ENCODE measurements around the gene ABCA2.
A peak's percentile ranks its signal among the peaks of the same experiment; 100 is the strongest.

The ABCA2 gene

DNA sequence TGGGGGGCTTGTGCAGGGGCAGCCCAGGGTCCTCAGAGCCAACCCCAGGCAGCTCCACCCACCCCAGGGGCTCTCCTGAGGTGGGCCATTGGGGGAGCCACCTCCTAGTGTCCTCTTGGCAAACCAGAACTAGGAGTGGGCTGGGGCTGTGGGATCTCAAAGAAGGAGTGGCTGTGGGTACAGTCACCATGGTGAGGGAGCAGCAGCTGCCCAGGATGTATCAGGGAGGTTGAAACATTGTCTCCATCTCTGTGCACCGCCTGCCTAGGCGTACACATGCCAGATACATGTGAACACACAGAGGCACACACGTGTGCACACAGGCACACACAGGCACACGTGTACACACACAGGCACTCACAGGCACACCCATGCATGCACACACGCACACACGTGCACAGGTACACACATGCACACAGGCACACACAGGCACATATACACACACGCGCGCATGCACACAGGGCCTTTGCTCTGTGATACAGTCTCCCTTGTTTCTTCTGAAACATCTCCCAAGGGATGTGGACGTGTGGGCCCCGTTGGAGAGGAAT is 65.3 kb downstream of the ABCA2 start:
- H3K4me3 ChIP-seq, result no peak overlapping the region
- TF ChIP-seq, protein P1, sequence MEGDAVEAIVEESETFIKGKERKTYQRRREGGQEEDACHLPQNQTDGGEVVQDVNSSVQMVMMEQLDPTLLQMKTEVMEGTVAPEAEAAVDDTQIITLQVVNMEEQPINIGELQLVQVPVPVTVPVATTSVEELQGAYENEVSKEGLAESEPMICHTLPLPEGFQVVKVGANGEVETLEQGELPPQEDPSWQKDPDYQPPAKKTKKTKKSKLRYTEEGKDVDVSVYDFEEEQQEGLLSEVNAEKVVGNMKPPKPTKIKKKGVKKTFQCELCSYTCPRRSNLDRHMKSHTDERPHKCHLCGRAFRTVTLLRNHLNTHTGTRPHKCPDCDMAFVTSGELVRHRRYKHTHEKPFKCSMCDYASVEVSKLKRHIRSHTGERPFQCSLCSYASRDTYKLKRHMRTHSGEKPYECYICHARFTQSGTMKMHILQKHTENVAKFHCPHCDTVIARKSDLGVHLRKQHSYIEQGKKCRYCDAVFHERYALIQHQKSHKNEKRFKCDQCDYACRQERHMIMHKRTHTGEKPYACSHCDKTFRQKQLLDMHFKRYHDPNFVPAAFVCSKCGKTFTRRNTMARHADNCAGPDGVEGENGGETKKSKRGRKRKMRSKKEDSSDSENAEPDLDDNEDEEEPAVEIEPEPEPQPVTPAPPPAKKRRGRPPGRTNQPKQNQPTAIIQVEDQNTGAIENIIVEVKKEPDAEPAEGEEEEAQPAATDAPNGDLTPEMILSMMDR (IDR thresholded peaks at IDR 0.05), result no peak
- no peak for DNase-seq (ENCODE audit: low spot score)
- no peak overlapping the region for H3K27ac ChIP-seq

DNA sequence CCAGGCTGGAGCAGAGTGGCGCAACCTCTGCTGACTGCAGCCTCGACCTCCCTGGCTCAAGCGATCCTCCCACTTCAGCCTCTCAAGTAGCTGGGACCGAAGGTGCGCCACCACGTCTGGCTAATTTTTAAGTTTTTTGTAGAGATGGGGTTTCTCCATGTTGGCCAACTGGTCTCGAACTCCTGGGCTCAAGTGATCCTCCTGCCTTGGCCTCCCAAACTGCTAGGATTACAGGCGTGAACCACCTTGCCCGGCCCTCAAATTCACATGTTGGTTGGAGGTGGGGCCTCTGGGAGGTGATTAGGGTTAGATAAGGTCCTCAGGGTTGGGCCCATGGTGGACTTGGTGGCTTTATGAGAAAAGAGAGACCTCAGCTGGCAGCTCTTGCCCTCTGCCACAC is 65.9 kb downstream of the ABCA2 start:
- DNase-seq (ENCODE audit: low spot score), result no peak
- Histone ChIP-seq H3K27ac (no peak overlapping the region), H3K4me3 (no peak overlapping the region)
- TF ChIP-seq, protein P1 (IDR thresholded peaks at IDR 0.05), result no peak

DNA sequence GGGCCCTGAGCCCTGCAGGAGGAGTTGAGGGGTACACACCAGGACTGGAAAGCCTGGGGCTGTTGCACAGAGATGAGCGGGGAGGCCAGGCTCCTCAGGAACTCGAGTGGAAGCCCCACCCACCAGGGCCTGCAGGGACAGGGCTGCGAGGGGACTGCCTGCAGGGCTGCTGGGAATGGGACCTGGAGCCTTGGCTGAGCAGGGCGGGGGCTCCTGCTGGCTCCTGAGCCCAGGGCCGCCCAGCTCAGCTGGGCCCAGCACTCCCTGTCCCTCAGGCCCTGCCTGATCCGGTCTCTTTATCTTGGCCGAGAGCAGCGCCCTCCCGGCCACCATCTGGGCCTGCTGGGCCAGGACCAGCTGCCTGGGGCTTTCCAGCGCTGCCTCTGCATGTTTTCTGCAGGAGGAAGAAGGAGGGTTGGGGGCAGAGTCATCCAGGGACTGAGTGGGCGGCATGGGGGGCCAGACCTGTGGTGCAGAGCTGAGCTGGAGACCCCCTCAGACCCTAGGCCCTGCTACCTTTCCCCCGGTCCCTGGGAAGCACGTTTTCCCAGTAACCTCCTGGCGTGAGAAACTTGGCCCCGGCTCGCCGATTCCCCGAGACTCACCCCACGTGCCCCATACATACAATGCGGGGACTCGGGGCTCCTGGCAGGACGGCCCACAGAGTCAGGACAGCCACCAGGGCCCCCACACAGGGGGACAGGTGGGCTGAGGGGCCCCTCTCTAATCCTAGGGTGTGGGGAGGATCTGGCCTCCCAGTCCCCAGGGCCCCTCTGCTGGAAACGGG is 66.6 kb downstream of the ABCA2 start:
- Histone ChIP-seq H3K27ac (peak overlapping the region; percentile 2 to 63), H3K4me3 (no peak overlapping the region)
- TF ChIP-seq, protein P1 (IDR thresholded peaks at IDR 0.05), result no peak
- DNase-seq (ENCODE audit: low spot score), result no peak

DNA sequence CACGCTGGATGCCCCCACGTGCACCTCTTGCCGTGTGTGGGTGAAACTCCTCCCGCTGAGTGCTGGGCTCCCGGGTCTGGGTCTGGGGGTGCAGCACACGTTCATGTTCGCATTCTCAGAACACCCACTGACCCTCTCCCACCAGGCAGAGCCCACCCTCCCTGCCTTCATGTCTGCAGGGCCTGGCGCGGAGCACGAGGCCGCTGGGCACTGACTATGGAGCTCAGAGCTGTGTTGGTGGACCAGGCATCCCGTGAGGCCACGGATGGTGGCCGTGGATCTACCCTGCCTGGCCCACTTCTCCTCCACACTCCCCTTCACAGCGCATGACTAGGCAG is 67.1 kb downstream of the ABCA2 start:
- TF ChIP-seq, protein P1 (IDR thresholded peaks at IDR 0.05), result no peak
- Histone ChIP-seq H3K27ac (peak overlapping the region; percentile 2 to 63), H3K4me3 (no peak overlapping the region)
- no peak for DNase-seq (ENCODE audit: low spot score)

DNA sequence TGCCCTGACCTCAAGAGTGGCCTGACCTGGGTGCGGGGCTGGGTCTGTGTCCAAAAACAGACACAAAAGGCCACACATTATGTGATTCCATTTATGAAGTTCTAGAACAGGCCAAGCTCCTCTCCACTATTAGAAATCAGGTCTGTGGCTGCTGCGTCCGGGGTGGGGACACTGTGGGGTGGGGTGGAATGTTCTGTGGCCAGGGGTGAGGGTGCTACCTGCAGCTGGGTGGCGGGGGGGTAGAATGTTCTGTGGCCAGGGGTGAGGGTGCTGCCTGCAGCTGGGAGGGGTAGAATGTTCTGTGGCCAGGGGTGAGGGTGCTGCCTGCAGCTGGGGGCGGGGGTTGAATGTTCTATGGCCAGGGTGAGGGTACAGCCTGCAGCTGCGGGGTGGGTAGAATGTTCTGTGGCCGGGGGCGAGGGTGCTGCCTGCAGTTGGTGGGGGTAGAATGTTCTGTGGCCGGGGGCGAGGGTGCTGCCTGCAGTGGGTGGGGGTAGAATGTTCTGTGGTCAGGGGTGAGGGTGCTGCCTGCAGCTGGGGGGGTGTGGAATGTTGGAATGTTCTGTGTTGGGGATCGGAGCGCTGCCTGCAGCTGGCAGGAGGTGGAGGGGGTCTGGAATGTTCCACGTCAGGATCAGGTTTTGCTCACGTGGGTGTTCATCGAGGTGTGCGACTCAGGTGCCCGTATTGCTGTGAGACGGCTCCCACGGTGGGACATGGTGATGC is 67.7 kb downstream of the ABCA2 start:
- no peak for DNase-seq (ENCODE audit: low spot score)
- H3K27ac ChIP-seq, result peak overlapping the region in 1 of 2 donors; percentile 63
- TF ChIP-seq, protein P1 (IDR thresholded peaks at IDR 0.05), result no peak
- no peak overlapping the region for H3K4me3 ChIP-seq

DNA sequence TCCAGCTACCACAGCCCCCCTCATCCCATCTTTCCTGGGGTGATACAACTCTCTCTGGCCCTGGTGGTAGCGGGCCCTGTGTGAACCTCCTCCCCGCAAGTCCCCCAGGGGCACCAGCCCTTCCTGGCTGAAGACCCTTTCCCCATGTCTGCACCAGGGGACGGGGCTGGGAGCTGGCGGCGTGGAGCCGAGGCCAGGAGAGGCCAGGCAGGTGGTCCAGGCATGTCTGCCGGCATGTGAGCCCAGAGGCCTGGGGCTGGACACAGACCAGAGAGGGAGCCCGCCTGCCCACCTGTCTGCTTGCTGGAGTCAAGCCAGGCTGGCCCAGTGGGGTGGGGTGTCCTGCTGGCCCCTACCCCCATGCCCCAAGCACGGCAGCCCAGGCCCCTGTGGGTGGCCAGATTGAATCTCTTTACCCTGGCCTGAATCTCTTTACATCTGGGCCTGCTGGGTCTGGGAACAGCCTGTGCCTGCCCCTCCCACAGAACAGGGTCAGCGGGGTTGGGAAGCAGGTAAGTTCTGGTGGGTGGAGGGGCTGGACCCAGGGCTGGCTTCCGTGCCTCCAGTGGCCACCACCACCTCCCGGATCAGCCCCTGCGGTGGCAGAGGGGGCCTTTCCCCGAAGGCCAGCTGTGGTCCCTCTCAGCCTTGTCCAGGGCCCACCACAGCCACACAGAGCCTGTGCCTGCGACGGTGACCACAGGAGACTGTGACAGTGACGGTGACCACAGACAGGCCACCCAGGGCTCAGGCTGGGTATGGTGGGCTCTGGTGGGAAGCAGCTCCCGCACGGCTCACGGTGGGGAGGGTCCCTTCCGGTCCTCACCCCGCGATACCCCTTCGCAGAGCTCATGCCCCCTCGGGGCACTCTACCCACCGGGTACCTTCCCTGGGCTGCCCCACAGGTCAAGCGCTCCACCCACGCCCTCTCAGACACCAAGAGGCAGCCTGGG is 68.9 kb downstream of the ABCA2 start:
- TF ChIP-seq, protein P1 (IDR thresholded peaks at IDR 0.05), result no peak
- Histone ChIP-seq H3K27ac (no peak overlapping the region), H3K4me3 (no peak overlapping the region)
- no peak for DNase-seq (ENCODE audit: low spot score)
